ENCODE data around the gene USP40.

USP40 gene

DNA sequence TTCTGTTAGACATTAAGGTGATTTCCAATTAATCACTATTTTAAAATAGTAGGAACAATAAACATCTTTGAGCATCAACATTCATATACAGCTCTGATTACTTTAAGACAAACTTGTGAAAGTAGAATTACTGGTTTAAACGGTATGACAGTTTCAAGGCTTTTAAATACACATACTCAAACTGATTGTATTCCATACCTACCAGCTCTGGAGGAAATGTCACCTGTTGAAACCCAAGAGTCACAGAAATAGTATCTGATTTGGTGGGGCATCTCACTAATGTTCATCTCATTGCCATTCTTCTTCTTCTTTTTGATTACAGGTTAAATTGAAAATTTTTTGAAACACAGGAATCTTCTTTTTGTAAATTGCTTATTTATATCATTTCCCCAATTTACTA lies 36.2 kb downstream of the USP40 start:
- Histone ChIP-seq H3K9me3 (replicated peaks in 1 of 2; ENCODE audit: control insufficient read depth in 2 of 2, insufficient read depth in 1 of 2, low read depth in 1 of 2, low read length in 2 of 2) (no peaks in the 10 kb centered on the region), H4K91ac (ENCODE audit: low read depth, low read length, poor library complexity) (no peak overlapping the region), H3K27ac (replicated peaks; ENCODE audit: low read length) (no peak overlapping the region), H3K79me1 (ENCODE audit: low read depth, low read length) (no peaks in the 10 kb centered on the region), H3K23ac (ENCODE audit: low read depth, low read length, poor library complexity) (no peak overlapping the region), H3K4me1 (ENCODE audit: control insufficient read depth in 2 of 2, insufficient read depth in 1 of 2, low read depth in 1 of 2, low read length in 2 of 2) (peaks cover 4 to 7% of the 10 kb centered on the region in 2 donors), H2BK120ac (ENCODE audit: low read depth, low read length) (no peak overlapping the region), H3K9ac (ENCODE audit: low read depth, low read length, poor library complexity) (no peak overlapping the region), H2AK5ac (ENCODE audit: low read depth, low read length) (no peak overlapping the region), H2AFZ (ENCODE audit: low read length) (no peak overlapping the region), H2BK15ac (ENCODE audit: low read length) (no peak overlapping the region), H4K8ac (ENCODE audit: low read depth, low read length) (no peak overlapping the region), H2BK12ac (ENCODE audit: low read length) (no peak overlapping the region), H2BK5ac (ENCODE audit: low read length) (no peak overlapping the region), H3K4ac (ENCODE audit: low read length) (no peak overlapping the region), H3K14ac (ENCODE audit: low read length) (no peak overlapping the region), H3K4me3 (ENCODE audit: low read length in 2 of 2) (no peak overlapping the region), H3K27me3 (ENCODE audit: control insufficient read depth in 3 of 3, insufficient read depth in 3 of 3, low read depth in 1 of 3, low read length in 3 of 3) (no peaks in the 10 kb centered on the region), H3K4me2 (ENCODE audit: insufficient read depth, low read length, poor library complexity, severe bottlenecking) (no peak overlapping the region), H3K18ac (ENCODE audit: low read length) (no peak overlapping the region), H3K36me3 (replicated peaks in 1 of 2; ENCODE audit: control insufficient read depth in 2 of 2, insufficient read depth in 2 of 2, low read length in 2 of 2) (peaks cover 0 to 12% of the 10 kb centered on the region in 2 donors)
- DNase-seq (ENCODE audit: low spot score): no peak
- no CpG with 5 or more reads among the region's 1 CpG for WGBS, 2 donors (ENCODE audit: extremely low coverage in 2 of 2, insufficient read length in 2 of 2, insufficient replicate concordance in 1 of 2)

DNA sequence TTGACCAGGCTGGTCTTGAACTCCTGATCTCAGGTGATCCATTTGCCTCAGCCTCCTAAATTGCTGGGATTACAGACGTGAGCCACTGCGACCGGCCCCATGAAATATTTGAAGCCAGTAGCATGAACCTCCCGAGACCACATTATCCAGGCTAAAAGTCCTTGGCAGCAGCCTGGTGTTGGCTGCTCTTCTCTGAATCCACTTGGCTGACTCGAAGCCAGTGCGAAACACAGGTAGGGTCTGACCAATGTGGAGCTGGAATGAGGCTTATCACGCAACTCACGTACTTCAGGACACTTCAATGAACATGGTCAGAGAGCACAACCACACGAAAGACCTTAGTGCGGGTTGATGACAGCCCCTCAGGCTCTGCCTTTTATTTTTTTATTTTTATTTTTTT lies 38.4 kb downstream of the USP40 start:
- Histone ChIP-seq H3K18ac (ENCODE audit: low read length) (no peak overlapping the region), H3K27ac (replicated peaks; ENCODE audit: low read length) (no peak overlapping the region), H2AFZ (ENCODE audit: low read length) (no peak overlapping the region), H2BK12ac (ENCODE audit: low read length) (no peak overlapping the region), H2AK5ac (ENCODE audit: low read depth, low read length) (no peak overlapping the region), H3K79me1 (ENCODE audit: low read depth, low read length) (no peaks in the 10 kb centered on the region), H3K4me1 (ENCODE audit: control insufficient read depth in 2 of 2, insufficient read depth in 1 of 2, low read depth in 1 of 2, low read length in 2 of 2) (peaks cover 4 to 7% of the 10 kb centered on the region in 2 donors), H2BK5ac (ENCODE audit: low read length) (no peak overlapping the region), H3K23ac (ENCODE audit: low read depth, low read length, poor library complexity) (no peak overlapping the region), H3K4ac (ENCODE audit: low read length) (no peak overlapping the region), H2BK15ac (ENCODE audit: low read length) (no peak overlapping the region), H3K4me3 (ENCODE audit: low read length in 2 of 2) (no peak overlapping the region), H4K8ac (ENCODE audit: low read depth, low read length) (no peak overlapping the region), H3K27me3 (ENCODE audit: control insufficient read depth in 3 of 3, insufficient read depth in 3 of 3, low read depth in 1 of 3, low read length in 3 of 3) (no peaks in the 10 kb centered on the region), H3K14ac (ENCODE audit: low read length) (no peak overlapping the region), H2BK120ac (ENCODE audit: low read depth, low read length) (no peak overlapping the region), H3K36me3 (replicated peaks in 1 of 2; ENCODE audit: control insufficient read depth in 2 of 2, insufficient read depth in 2 of 2, low read length in 2 of 2) (peaks cover under 1 to 14% of the 10 kb centered on the region in 2 donors), H3K9me3 (replicated peaks in 1 of 2; ENCODE audit: control insufficient read depth in 2 of 2, insufficient read depth in 1 of 2, low read depth in 1 of 2, low read length in 2 of 2) (no peaks in the 10 kb centered on the region), H3K9ac (ENCODE audit: low read depth, low read length, poor library complexity) (no peak overlapping the region), H3K4me2 (ENCODE audit: insufficient read depth, low read length, poor library complexity, severe bottlenecking) (no peak overlapping the region), H4K91ac (ENCODE audit: low read depth, low read length, poor library complexity) (no peak overlapping the region)
- no peak for DNase-seq (ENCODE audit: low spot score)
- WGBS, 2 donors (ENCODE audit: extremely low coverage in 2 of 2, insufficient read length in 2 of 2, insufficient replicate concordance in 1 of 2): no CpG with 5 or more reads among the region's 10 CpGs

DNA sequence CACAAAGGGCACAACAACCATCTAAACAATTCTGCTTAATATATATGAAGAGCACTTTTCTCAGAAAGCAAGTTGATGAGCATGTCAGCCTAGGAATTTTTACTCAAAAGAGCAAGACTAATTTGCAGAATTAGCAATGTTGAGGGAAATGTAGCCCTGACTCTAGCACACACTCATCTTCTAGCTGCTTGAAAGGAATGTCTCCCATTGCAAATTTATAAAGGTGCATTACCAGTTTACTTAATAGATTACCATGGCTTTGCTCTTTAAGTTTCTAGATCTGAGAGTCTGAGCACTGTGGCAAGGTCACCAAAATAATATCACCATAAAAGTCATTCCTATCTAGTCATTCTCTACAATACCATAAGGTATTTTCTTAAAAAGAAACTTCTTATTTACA lies 40.8 kb downstream of the USP40 start:
- Histone ChIP-seq H2AK5ac (ENCODE audit: low read depth, low read length) (no peak overlapping the region), H2BK5ac (ENCODE audit: low read length) (no peak overlapping the region), H3K18ac (ENCODE audit: low read length) (no peak overlapping the region), H3K36me3 (replicated peaks in 1 of 2; ENCODE audit: control insufficient read depth in 2 of 2, insufficient read depth in 2 of 2, low read length in 2 of 2) (peaks cover 2 to 18% of the 10 kb centered on the region in 2 donors), H3K23ac (ENCODE audit: low read depth, low read length, poor library complexity) (no peak overlapping the region), H3K4me1 (ENCODE audit: control insufficient read depth in 2 of 2, insufficient read depth in 1 of 2, low read depth in 1 of 2, low read length in 2 of 2) (peaks cover 0 to 2% of the 10 kb centered on the region in 2 donors), H2BK15ac (ENCODE audit: low read length) (no peak overlapping the region), H3K14ac (ENCODE audit: low read length) (no peak overlapping the region), H2BK12ac (ENCODE audit: low read length) (no peak overlapping the region), H3K27me3 (ENCODE audit: control insufficient read depth in 3 of 3, insufficient read depth in 3 of 3, low read depth in 1 of 3, low read length in 3 of 3) (no peaks in the 10 kb centered on the region), H3K79me1 (ENCODE audit: low read depth, low read length) (no peaks in the 10 kb centered on the region), H3K9ac (ENCODE audit: low read depth, low read length, poor library complexity) (no peak overlapping the region), H3K4ac (ENCODE audit: low read length) (no peak overlapping the region), H3K4me3 (ENCODE audit: low read length in 2 of 2) (no peak overlapping the region), H2AFZ (ENCODE audit: low read length) (no peak overlapping the region), H3K27ac (replicated peaks; ENCODE audit: low read length) (no peak overlapping the region), H4K8ac (ENCODE audit: low read depth, low read length) (no peak overlapping the region), H3K4me2 (ENCODE audit: insufficient read depth, low read length, poor library complexity, severe bottlenecking) (no peak overlapping the region), H3K9me3 (replicated peaks in 1 of 2; ENCODE audit: control insufficient read depth in 2 of 2, insufficient read depth in 1 of 2, low read depth in 1 of 2, low read length in 2 of 2) (no peaks in the 10 kb centered on the region), H2BK120ac (ENCODE audit: low read depth, low read length) (no peak overlapping the region), H4K91ac (ENCODE audit: low read depth, low read length, poor library complexity) (no peak overlapping the region)
- DNase-seq (ENCODE audit: low spot score): no peak

DNA sequence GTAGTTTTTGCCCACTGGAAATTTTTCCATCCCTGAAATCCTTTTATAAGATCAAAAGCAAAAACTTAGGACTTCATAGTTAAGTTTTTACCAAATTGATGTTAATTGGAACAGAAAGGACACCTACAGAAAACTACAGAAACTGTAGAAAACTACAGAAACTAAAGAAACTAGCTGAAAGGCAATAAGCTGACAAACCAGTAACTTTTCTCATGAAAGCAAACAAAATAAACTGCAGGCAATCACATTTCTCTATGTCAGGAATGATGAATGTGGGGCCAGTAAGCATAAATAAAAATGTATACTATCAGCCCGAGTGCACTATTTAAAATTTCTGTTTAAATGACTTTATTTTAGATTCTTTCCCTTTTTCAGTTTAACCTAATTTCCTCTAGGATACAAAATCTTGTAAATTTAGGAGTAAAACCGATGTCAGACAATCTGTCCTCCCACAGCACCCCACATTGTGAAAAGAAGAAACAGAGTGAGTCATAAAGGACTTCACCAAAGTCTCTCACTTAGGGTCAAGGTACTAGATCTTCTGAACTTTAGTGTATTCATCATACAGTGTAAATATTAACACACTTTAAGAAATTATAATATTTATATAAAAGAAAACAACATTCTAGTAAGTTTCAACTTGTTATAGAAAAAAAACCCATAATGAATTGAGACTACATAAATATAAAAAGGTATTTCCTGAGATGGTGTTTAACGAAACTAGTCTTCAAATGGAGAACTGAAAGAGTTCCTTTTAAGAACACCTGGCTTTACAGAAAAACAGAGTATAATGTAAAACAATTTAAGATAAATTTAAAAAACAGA lies 46.6 kb downstream of the USP40 start:
- Histone ChIP-seq H3K18ac (ENCODE audit: low read length) (no peak overlapping the region), H2AFZ (ENCODE audit: low read length) (no peak overlapping the region), H2AK5ac (ENCODE audit: low read depth, low read length) (no peak overlapping the region), H2BK15ac (ENCODE audit: low read length) (no peak overlapping the region), H3K36me3 (replicated peaks in 1 of 2; ENCODE audit: control insufficient read depth in 2 of 2, insufficient read depth in 2 of 2, low read length in 2 of 2) (peaks cover 2 to 38% of the 10 kb centered on the region in 2 donors), H3K27me3 (ENCODE audit: control insufficient read depth in 3 of 3, insufficient read depth in 3 of 3, low read depth in 1 of 3, low read length in 3 of 3) (no peaks in the 10 kb centered on the region), H2BK12ac (ENCODE audit: low read length) (no peak overlapping the region), H3K27ac (replicated peaks; ENCODE audit: low read length) (no peak overlapping the region), H3K4ac (ENCODE audit: low read length) (no peak overlapping the region), H3K4me2 (ENCODE audit: insufficient read depth, low read length, poor library complexity, severe bottlenecking) (no peak overlapping the region), H4K8ac (ENCODE audit: low read depth, low read length) (no peak overlapping the region), H3K14ac (ENCODE audit: low read length) (no peak overlapping the region), H3K4me1 (ENCODE audit: control insufficient read depth in 2 of 2, insufficient read depth in 1 of 2, low read depth in 1 of 2, low read length in 2 of 2) (no peaks in the 10 kb centered on the region), H3K9ac (ENCODE audit: low read depth, low read length, poor library complexity) (no peak overlapping the region), H3K79me1 (ENCODE audit: low read depth, low read length) (no peaks in the 10 kb centered on the region), H3K4me3 (ENCODE audit: low read length in 2 of 2) (no peak overlapping the region), H2BK120ac (ENCODE audit: low read depth, low read length) (no peak overlapping the region), H3K9me3 (replicated peaks in 1 of 2; ENCODE audit: control insufficient read depth in 2 of 2, insufficient read depth in 1 of 2, low read depth in 1 of 2, low read length in 2 of 2) (peaks cover 0 to 5% of the 10 kb centered on the region in 2 donors), H4K91ac (ENCODE audit: low read depth, low read length, poor library complexity) (no peak overlapping the region), H2BK5ac (ENCODE audit: low read length) (no peak overlapping the region), H3K23ac (ENCODE audit: low read depth, low read length, poor library complexity) (no peak overlapping the region)
- no CpG with 5 or more reads among the region's 3 CpGs for WGBS, 2 donors (ENCODE audit: extremely low coverage in 2 of 2, insufficient read length in 2 of 2, insufficient replicate concordance in 1 of 2)
- DNase-seq (ENCODE audit: low spot score): no peak

All from neuronal stem cell (in vitro differentiated cells).